Epithelial cell of proximal tubule (primary cell): ENCODE results near the gene SACS. TPM values are rescaled to one million over a fixed set of nuclear protein-coding genes. Genes with fewer than 3 reads are reported as not detected.

ENCODE experiments used
- DNase-seq: peaks from one replicate; pipeline ENCODE4 v3.0.0-alpha.2; 2011; ENCODE audit warnings: low read depth
- H3K4me3 ChIP-seq: 2 replicates; pipeline ENCODE4 v1.5.1; 2011; ENCODE audit warnings: low read depth, mild to moderate bottlenecking, low read length
- CTCF ChIP-seq: conservative IDR thresholded peaks from 2 replicates; pipeline ENCODE4 v1.5.1; 2012; ENCODE audit warnings: low read depth, mild to moderate bottlenecking, low read length
- total RNA-seq: library from RNA; depleted of rRNA; stranded (reverse); fragments of >200 nt; gene quantifications from 2 replicates; pipeline ENCODE4 v1.2.3, GENCODE V29; 2015

The SACS gene
- total RNA-seq, 1 donor from 2014 or later, result 70.9 TPM

GRCh38 chr13:23365652-23366051, 67.8 kb downstream of the SACS start:
- no peak for DNase-seq
- no peak for TF ChIP-seq CTCF
- no peak overlapping the region for H3K4me3 ChIP-seq

GRCh38 chr13:23359882-23360281, 73.6 kb downstream of the SACS start:
- no peak for TF ChIP-seq CTCF
- no peak for DNase-seq
- no peak overlapping the region for H3K4me3 ChIP-seq

GRCh38 chr13:23357349-23357748, 76.2 kb downstream of the SACS start:
- no peak for DNase-seq
- H3K4me3 ChIP-seq, result no peak overlapping the region
- no peak for TF ChIP-seq CTCF

- H3K4me3 ChIP-seq, result no peak overlapping the region
- TF ChIP-seq CTCF, result no peak
- DNase-seq, result no peak
Measured at GRCh38 chr13:23356368-23356767, 77.1 kb downstream of the SACS start.

GRCh38 chr13:23354520-23354919, 79.0 kb downstream of the SACS start:
- DNase-seq, result no peak
- no peak for TF ChIP-seq CTCF
- H3K4me3 ChIP-seq, result no peak overlapping the region

GRCh38 chr13:23352161-23352560, 81.3 kb downstream of the SACS start:
- DNase-seq, result no peak
- TF ChIP-seq CTCF, result no peak
- H3K4me3 ChIP-seq, result no peak overlapping the region

- TF ChIP-seq CTCF, result no peak
- H3K4me3 ChIP-seq, result no peak overlapping the region
- DNase-seq, result peak; percentile 85
Measured at GRCh38 chr13:23350009-23350408, 83.5 kb downstream of the SACS start.
